GM12878 (cell line): ENCODE data around the gene SPRY4. TPM values are rescaled to one million over a fixed set of nuclear protein-coding genes. Genes with fewer than 3 reads are reported as not detected.

Experiments
- ATAC-seq: fragments of 200-7000 bp; cut with Tn5 transposase; 3 replicates; pipeline ENCODE4 v1.9.1; 2020; ENCODE audit warnings: mild to moderate bottlenecking, moderate library complexity
- BruUV-seq: library from RNA; stranded (reverse); fragments of 400-500 nt; replicated peaks from 2 replicates; lab custom pipeline; 2021; lab: Mats Ljungman, UMichigan
- CTCF ChIA-PET: fragments of 300-600 bp; sonication (Branson Sonifier 250); formaldehyde crosslinking; extraction: SDS; loops from one replicate; lab custom pipeline; 2021; ENCODE audit warnings: inconsistent platforms; lab: Yijun Ruan, JAX
- POLR2A ChIA-PET: fragments of 350-600 bp; formaldehyde crosslinking; extraction: SDS; loops from one replicate; lab custom pipeline; 2021; ENCODE audit warnings: inconsistent platforms; lab: Charles Lee
- RAD21 ChIA-PET: fragments of 300-600 bp; sonication (Branson Sonifier 250); formaldehyde crosslinking; loops from one replicate; lab custom pipeline; 2023; ENCODE audit warnings: antibody characterized with exemption; ENCODE audit not compliant: unreplicated experiment; lab: Charles Lee
- SMC1A ChIA-PET: fragments of 300-600 bp; sonication (Branson Sonifier 250); formaldehyde crosslinking; loops from one replicate; lab custom pipeline; 2023; ENCODE audit not compliant: unreplicated experiment, uncharacterized antibody; lab: Charles Lee
- DNase-seq: peaks from one replicate; pipeline ENCODE4 v3.0.0-alpha.2; 2011; ENCODE audit warnings: low read depth, low spot score
- FAIRE-seq: peaks from 3 replicates; lab custom pipeline; 2011; peaks lifted over from hg19 to GRCh38; lab: Jason Lieb, UNC
- H2AFZ ChIP-seq: 2 replicates; pipeline ENCODE4 v1.6.0; 2011; ENCODE audit warnings: low read depth, low read length, control low read depth; ENCODE audit not compliant: control insufficient read depth
- H3K27ac ChIP-seq: 2 replicates; pipeline ENCODE4 v1.5.1; 2011; ENCODE audit warnings: control low read depth; ENCODE audit not compliant: control insufficient read depth, insufficient read depth
- H3K27me3 ChIP-seq, 2 experiments: replicated peaks in 1 of 2; 2 replicates each; pipeline versions ENCODE4 v1.6.0 to v1.6.1; 2011; ENCODE audit warnings: low read length in 1 of 2; ENCODE audit not compliant: control insufficient read depth in 2 of 2, insufficient read depth in 2 of 2
- H3K36me3 ChIP-seq, 2 experiments: 2 replicates each; pipeline ENCODE4 v1.5.1; 2011; ENCODE audit warnings: low read length in 1 of 2; ENCODE audit not compliant: control insufficient read depth in 2 of 2, insufficient read depth in 2 of 2
- H3K4me1 ChIP-seq: 2 replicates; pipeline ENCODE4 v1.6.1; 2011; ENCODE audit warnings: mild to moderate bottlenecking, low read length, moderate library complexity, mixed read lengths; ENCODE audit not compliant: control insufficient read depth, insufficient read depth
- H3K4me2 ChIP-seq: 2 replicates; pipeline ENCODE4 v1.6.0; 2011; ENCODE audit warnings: control low read depth; ENCODE audit not compliant: control insufficient read depth, insufficient read depth
- H3K4me3 ChIP-seq: fragments of 200-600 bp; sonication (generic); 2 replicates; pipeline ENCODE4 v1.5.1; 2016
- H3K79me2 ChIP-seq: 2 replicates; pipeline ENCODE4 v1.6.0; 2011; ENCODE audit warnings: low read length; ENCODE audit not compliant: control insufficient read depth, insufficient read depth
- H3K9ac ChIP-seq: 2 replicates; pipeline ENCODE4 v1.8.0; 2011; ENCODE audit warnings: low read length, control low read depth, mixed read lengths; ENCODE audit not compliant: control insufficient read depth, insufficient read depth
- H3K9me3 ChIP-seq: replicated peaks from 3 replicates; pipeline ENCODE4 v1.5.1; 2011; ENCODE audit warnings: mild to moderate bottlenecking, low read length; ENCODE audit not compliant: control insufficient read depth, insufficient read depth
- H4K20me1 ChIP-seq: 2 replicates; pipeline ENCODE4 v1.6.0; 2011; ENCODE audit not compliant: control insufficient read depth, insufficient read depth
- ASH2L ChIP-seq: fragments of 300-600, 200-600 bp; sonication (generic); IDR thresholded peaks from 2 replicates; pipeline ENCODE4 v1.6.1; 2017; ENCODE audit warnings: low read depth, mild to moderate bottlenecking, borderline replicate concordance
- HDAC2 ChIP-seq: fragments of 200-600 bp; sonication (generic); IDR thresholded peaks from 2 replicates; pipeline ENCODE4 v1.6.1; 2017
- IKZF1 ChIP-seq: fragments of 450-650 bp; conservative IDR thresholded peaks from 2 replicates; pipeline ENCODE4 v1.6.1; 2017; ENCODE audit warnings: antibody characterized with exemption, mild to moderate bottlenecking
- JUND ChIP-seq: IDR thresholded peaks from 2 replicates; pipeline ENCODE4 v1.6.1; 2012; ENCODE audit warnings: low read depth, mild to moderate bottlenecking, low read length, improper control_type of control experiment, moderate library complexity
- SPI1 ChIP-seq: IDR thresholded peaks from 2 replicates; pipeline ENCODE4 v1.6.1; 2011; ENCODE audit warnings: low read depth, mild to moderate bottlenecking, low read length, moderate library complexity, borderline replicate concordance; ENCODE audit not compliant: insufficient read depth
- WGBS: methylation state at CpG from one replicate; pipeline ENCODE4 v1.1.6; 2016; ENCODE audit warnings: low lambda C conversion rate; ENCODE audit not compliant: insufficient replicate concordance, insufficient coverage; ENCODE audit errors: missing lambda C conversion rate; 5-methylcytosine and 5-hydroxymethylcytosine counted together
- in situ Hi-C: fragments of 300-500 bp; cut with MboI; formaldehyde crosslinking; loops from 9 replicates; pipeline ENCODE4 v1.14.3; 2018; ENCODE audit warnings: mixed read lengths
- intact Hi-C: fragments of 100-400 bp; cut with micrococcal nuclease; formaldehyde crosslinking; loops from one replicate; pipeline ENCODE4 v1.14.2; 2022; ENCODE audit not compliant: unreplicated experiment
- polyA plus RNA-seq, 11 experiments: library from polyadenylated mRNA; depleted of rRNA in 4 of 11; unstranded in 6 of 11; stranded (reverse) in 5 of 11; fragments of >200 nt; fragmentation: Nextera tagmentation in 4 of 11; fragmentation: Illumina TruSeq in 1 of 11; extraction: Ambion mirVana in 4 of 11; extraction: Trizol in 1 of 11; gene quantifications; 1 replicate in 1 of 11; 2 replicates in 10 of 11; pipeline versions ENCODE4 v1.2.1 to v1.2.3, GENCODE V29; 2011 to 2016; ENCODE audit warnings: inconsistent platforms in 2 of 11, missing spikeins in 2 of 11, low read depth in 1 of 11
- total RNA-seq, 4 experiments: library from RNA; depleted of rRNA in 3 of 4; stranded (reverse); fragments of >200 nt in 3 of 4; fragmentation: Illumina TruSeq in 1 of 4; extraction: Trizol in 1 of 4; gene quantifications; 2 replicates each; pipeline versions ENCODE4 v1.2.1 to v1.2.3, GENCODE V29; 2013 to 2021
- TF ChIP-seq, protein P1 (sequence below): IDR thresholded peaks from 2 replicates; pipeline ENCODE4 v1.6.1; 2012; ENCODE audit warnings: low read length, inconsistent platforms

The SPRY4 gene
- total and polyA plus RNA-seq, 10 of the 15 experiments (the other 5 are each of a cell fraction or from before 2014, with no cell fraction given), result 0.04 to 1.4 (median 0.18) TPM; not detected in 1

DNA sequence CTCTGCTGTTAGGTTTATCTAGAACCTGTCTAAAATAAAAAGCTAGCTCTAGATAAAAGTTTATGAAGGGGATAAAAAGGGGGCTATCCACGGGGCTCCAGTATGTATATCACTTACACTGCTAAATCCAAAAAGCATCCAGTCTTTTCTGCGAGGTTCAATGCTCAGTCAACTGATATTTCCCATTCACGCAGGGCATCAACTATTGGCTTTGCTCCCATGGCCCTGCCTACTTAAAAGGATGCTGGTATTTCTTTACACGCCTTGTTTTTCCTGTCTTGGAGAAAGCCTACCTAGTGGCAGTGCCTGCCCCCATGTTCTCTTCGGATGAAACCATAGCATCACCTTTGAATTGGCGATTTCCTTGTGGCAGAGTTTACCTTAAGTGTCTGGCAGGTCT, 8.1 kb downstream of the SPRY4 start (continued):
- no peak for TF ChIP-seq HDAC2
- no peak for TF ChIP-seq ASH2L
- TF ChIP-seq, all 136 proteins: peak for 0

DNA sequence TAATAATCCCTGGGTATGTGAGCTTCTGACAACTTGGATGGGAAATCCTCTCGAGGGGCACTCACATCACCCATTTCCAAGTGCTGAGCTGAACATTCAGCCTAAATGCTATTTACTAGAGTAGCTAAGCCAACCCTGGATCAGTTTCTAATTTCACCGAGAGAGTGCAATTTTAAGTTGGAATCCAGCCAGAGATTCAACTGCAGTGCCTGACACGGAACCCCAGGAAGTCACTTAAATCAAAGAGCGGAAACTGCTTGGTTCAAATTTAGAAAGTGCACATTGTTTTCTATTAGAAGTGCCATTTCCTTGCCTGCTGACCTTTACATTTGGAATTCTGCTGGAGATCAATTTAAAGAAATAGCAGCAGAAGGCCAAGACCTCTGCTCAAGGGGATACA, 8.8 kb downstream of the SPRY4 start:
- DNase-seq, result no peak
- in situ Hi-C loops, result no loop called here
- no peak for ATAC-seq
- POLR2A ChIA-PET, result interaction anchor here (0.9 kb wide), 1 partner anchor 10 kb away, joined by 3 read pairs; no protein-coding TSS in a partner anchor
- H2AFZ ChIP-seq, result no peak overlapping the region
- no peak overlapping the region for H3K9ac ChIP-seq
- FAIRE-seq, result peak; percentile 65
- H3K9me3 ChIP-seq, result no peaks in the 10 kb centered on the region
- peaks cover 5% of the 10 kb centered on the region; the same call in 1 of the 2 replicates for H3K79me2 ChIP-seq
- CTCF ChIA-PET, result no interaction called here
- peaks cover 19% of the 10 kb centered on the region for H3K4me1 ChIP-seq
- no TSS peak for BruUV-seq
- TF ChIP-seq SPI1, result no peak
- TF ChIP-seq IKZF1, result 0 out of 2 replicates have a peak, but pooled peaks have one; percentile 15
- no peak for TF ChIP-seq JUND
- TF ChIP-seq, protein P1, sequence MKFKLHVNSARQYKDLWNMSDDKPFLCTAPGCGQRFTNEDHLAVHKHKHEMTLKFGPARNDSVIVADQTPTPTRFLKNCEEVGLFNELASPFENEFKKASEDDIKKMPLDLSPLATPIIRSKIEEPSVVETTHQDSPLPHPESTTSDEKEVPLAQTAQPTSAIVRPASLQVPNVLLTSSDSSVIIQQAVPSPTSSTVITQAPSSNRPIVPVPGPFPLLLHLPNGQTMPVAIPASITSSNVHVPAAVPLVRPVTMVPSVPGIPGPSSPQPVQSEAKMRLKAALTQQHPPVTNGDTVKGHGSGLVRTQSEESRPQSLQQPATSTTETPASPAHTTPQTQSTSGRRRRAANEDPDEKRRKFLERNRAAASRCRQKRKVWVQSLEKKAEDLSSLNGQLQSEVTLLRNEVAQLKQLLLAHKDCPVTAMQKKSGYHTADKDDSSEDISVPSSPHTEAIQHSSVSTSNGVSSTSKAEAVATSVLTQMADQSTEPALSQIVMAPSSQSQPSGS, result no peak
- SMC1A ChIA-PET, result interaction anchor here (0.7 to 1.8 kb wide), 3 partner anchors 8 to 42 kb away, joined by 3 to 5 read pairs (median 5); no protein-coding TSS in a partner anchor
- no peaks in the 10 kb centered on the region for H4K20me1 ChIP-seq
- intact Hi-C loops, result loop anchor here (5.0 kb wide), 1 partner anchor 231 kb away; no protein-coding TSS in a partner anchor
- H3K36me3 ChIP-seq, result no peaks in the 10 kb centered on the region; a peak in 1 of 4 replicates
- peak overlapping the region; percentile 48 for H3K4me2 ChIP-seq
- WGBS, result 4% methylated on average over 4 of the region's 4 CpGs
- H3K27ac ChIP-seq, result peak overlapping the region; percentile 52; the same call in 1 of the 2 replicates
- RAD21 ChIA-PET, result interaction anchor here (0.9 to 1.1 kb wide), 3 partner anchors 9 to 28 kb away, joined by 3 to 4 read pairs (median 3); partner anchors contain the start of gene SPRY4
- H3K27me3 ChIP-seq, result no peaks in the 10 kb centered on the region
- 0 out of 2 replicates have a peak overlapping the region, but pooled peaks have one; percentile 26 for H3K4me3 ChIP-seq
